ENCODE results near the gene GPC6.

DNA sequence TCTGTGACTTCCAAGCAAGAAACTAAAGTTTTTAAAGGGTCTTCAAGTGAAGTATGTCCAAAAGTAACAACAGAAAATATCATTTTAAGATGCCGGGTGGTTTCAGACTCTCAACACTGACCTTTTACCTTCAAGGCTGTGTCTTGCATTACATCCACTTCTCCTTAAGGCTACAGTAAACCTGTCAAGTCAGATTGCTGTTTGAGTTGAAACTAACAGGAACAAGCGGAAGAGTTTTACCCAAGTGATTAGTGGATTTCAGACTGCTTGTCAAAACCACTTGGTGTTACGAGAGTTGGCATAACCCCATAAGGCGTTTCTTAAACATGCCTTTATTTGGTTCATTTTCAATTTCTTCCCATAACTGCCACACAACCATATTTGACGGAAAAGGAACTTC, 969.8 kb downstream of the GPC6 start:
- TF ChIP-seq, protein P1, sequence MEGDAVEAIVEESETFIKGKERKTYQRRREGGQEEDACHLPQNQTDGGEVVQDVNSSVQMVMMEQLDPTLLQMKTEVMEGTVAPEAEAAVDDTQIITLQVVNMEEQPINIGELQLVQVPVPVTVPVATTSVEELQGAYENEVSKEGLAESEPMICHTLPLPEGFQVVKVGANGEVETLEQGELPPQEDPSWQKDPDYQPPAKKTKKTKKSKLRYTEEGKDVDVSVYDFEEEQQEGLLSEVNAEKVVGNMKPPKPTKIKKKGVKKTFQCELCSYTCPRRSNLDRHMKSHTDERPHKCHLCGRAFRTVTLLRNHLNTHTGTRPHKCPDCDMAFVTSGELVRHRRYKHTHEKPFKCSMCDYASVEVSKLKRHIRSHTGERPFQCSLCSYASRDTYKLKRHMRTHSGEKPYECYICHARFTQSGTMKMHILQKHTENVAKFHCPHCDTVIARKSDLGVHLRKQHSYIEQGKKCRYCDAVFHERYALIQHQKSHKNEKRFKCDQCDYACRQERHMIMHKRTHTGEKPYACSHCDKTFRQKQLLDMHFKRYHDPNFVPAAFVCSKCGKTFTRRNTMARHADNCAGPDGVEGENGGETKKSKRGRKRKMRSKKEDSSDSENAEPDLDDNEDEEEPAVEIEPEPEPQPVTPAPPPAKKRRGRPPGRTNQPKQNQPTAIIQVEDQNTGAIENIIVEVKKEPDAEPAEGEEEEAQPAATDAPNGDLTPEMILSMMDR (conservative IDR thresholded peaks at IDR 0.05; ENCODE audit: low read length), result no peak
- TF ChIP-seq EZH2phosphoT487 (IDR thresholded peaks at IDR 0.05; ENCODE audit: borderline replicate concordance), result no peak
